ENCODE measurements around the gene LRMDA.

- no peak for TF ChIP-seq CTCF (conservative IDR thresholded peaks at IDR 0.05; ENCODE audit: low read length)
- TF ChIP-seq EZH2phosphoT487 (IDR thresholded peaks at IDR 0.05; ENCODE audit: borderline replicate concordance): no peak
Observed at GRCh38 chr10:76113952-76114351, 682.5 kb downstream of the LRMDA start.

Data from Loucy (cell line).